Esophagus (tissue), 2 donors: ENCODE measurements around the gene WEE2. TPM values are rescaled to one million over a fixed set of nuclear protein-coding genes. Genes with fewer than 3 reads are reported as not detected.
"Not testable (repeated sequence)": the region's sequence is repeated elsewhere in the genome, so short reads cannot be mapped to it uniquely, and the experiment has no call there.

Experiments used
- H3K27ac ChIP-seq, 2 donors: one replicate each; pipeline ENCODE4 v1.5.1; 2013; ENCODE audit warnings: low read depth in 2 of 2, mild to moderate bottlenecking in 2 of 2, inconsistent platforms in 1 of 2, low read length in 1 of 2, moderate library complexity in 1 of 2
- H3K27me3 ChIP-seq, 2 donors: one replicate each; pipeline ENCODE4 v1.6.1; 2013; ENCODE audit warnings: low read length in 2 of 2, control low read depth in 1 of 2, mild to moderate bottlenecking in 1 of 2; ENCODE audit not compliant: insufficient read depth in 2 of 2, control insufficient read depth in 1 of 2
- H3K36me3 ChIP-seq, 2 donors: one replicate each; pipeline ENCODE4 v1.6.1; 2013; ENCODE audit warnings: low read length in 1 of 2; ENCODE audit not compliant: control insufficient read depth in 2 of 2, insufficient read depth in 2 of 2
- H3K4me1 ChIP-seq, 2 donors: one replicate each; pipeline ENCODE4 v1.6.1; 2013; ENCODE audit warnings: low read length in 1 of 2; ENCODE audit not compliant: control insufficient read depth in 2 of 2, insufficient read depth in 2 of 2
- H3K4me3 ChIP-seq, 2 donors: one replicate each; pipeline ENCODE4 v1.5.1; 2013; ENCODE audit warnings: low read length in 2 of 2, mild to moderate bottlenecking in 2 of 2, low read depth in 1 of 2, moderate library complexity in 1 of 2
- H3K9me3 ChIP-seq, 2 donors: one replicate each; pipeline ENCODE4 v1.6.1; 2013; ENCODE audit warnings: mild to moderate bottlenecking in 2 of 2, low read depth in 1 of 2, low read length in 1 of 2, moderate library complexity in 1 of 2; ENCODE audit not compliant: control insufficient read depth in 2 of 2, insufficient read depth in 1 of 2
- WGBS, 2 donors: extraction: QIAGEN DNeasy Blood & Tissue Kit; methylation state at CpG; one replicate each; pipeline ENCODE4 v1.1.7; 2013; 5-methylcytosine and 5-hydroxymethylcytosine counted together
- polyA plus RNA-seq, 2 donors: library from polyadenylated mRNA; stranded (reverse); fragments of 200-250 nt; gene quantifications; one replicate each; pipeline ENCODE4 v1.2.3, GENCODE V29; 2013
- donor health status: healthy with polysubstance abuse.
- donor health status: Bipolar disorder and iron deficiency.

The WEE2 gene
- polyA plus RNA-seq, 2 donors = not detected

- not testable (repeated sequence) for H3K4me3 ChIP-seq, H3K27me3 ChIP-seq, H3K27ac ChIP-seq, H3K9me3 ChIP-seq, H3K4me1 ChIP-seq
- peaks cover 10 to 19% of the 10 kb centered on the region in 2 donors for H3K36me3 ChIP-seq
- WGBS, 2 donors = 97 to 98% methylated on average over 10 of the region's 10 CpGs
These were observed 43.8 kb downstream of the WEE2 start for GRCh38 chr7:141751904-141752303.

- Histone ChIP-seq H3K4me3 (no peak overlapping the region), H3K9me3 (peaks cover 0 to 7% of the 10 kb centered on the region in 2 donors), H3K27me3 (no peaks in the 10 kb centered on the region), H3K4me1 (no peaks in the 10 kb centered on the region), H3K36me3 (peaks cover 14 to 22% of the 10 kb centered on the region in 2 donors), H3K27ac (no peak overlapping the region)
- WGBS, 2 donors = 97 to 98% methylated on average over 13 of the region's 13 CpGs
These were observed 44.5 kb downstream of the WEE2 start for GRCh38 chr7:141752634-141753033.

DNA sequence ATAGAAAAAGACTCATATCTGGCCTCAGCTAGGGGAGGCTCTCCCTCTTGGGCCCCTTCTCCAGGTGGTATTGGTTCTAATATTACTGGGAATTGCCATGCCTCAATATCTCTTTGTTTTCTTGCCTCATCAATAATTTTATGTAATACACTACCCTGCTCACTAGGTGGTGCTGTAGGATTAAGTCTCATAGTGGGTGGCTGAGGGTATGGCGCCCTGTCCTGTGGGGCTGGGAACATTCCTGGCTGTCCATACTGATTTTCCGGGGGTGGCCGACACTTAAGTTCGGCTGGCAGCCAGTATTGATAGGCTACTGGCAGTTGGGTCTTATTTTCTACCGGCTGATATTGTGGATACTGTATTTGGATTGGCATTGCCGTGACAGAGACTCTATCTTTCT is 46.8 kb downstream of the WEE2 start:
- peaks cover 21 to 23% of the 10 kb centered on the region in 2 donors for H3K36me3 ChIP-seq

DNA sequence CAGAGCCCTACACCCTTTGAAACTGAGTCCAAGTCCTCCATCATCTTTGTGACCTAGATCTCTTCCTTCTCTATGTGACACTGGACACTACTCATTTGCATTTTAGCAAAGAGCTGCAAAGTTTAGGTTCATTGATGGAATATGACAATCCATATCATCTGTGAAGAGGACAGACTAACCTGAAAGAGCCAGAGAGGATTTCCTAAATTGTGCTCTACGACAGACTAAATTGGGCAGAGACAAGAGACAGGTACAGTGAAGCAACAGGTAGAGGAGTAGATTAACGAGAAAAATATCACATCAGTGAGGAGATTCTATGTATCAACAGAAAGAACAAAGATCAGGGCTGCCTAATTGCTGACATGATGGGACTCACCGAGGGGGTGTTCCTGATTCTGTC is 55.6 kb downstream of the WEE2 start, which contains the start of gene TAS2R3:
Gene TAS2R3, plus strand, starts transcription at position 301 of the 400 bp plus-strand sequence. Its CDS starts 62 bp downstream, at position 363.
- Histone ChIP-seq H3K27ac (no peak within 1 kb of the TSS), H3K4me3 (no peak within 1 kb of the TSS), H3K4me1 (no peaks in the 10 kb centered on the region), H3K27me3 (no peaks in the 10 kb centered on the region), H3K9me3 (no peaks in the 10 kb centered on the region), H3K36me3 (peaks cover 9 to 11% of the 10 kb centered on the region in 2 donors)
- WGBS, 2 donors = 89 to 98% methylated on average over 3 of the region's 3 CpGs

More for the DNA sequence above, 46.8 kb downstream of the WEE2 start:
- H3K4me1 ChIP-seq = no peaks in the 10 kb centered on the region
- H3K27ac ChIP-seq = no peak overlapping the region
- no peak overlapping the region for H3K4me3 ChIP-seq
- WGBS, 2 donors = 88 to 92% methylated on average over 6 of the region's 6 CpGs
- no peaks in the 10 kb centered on the region for H3K27me3 ChIP-seq
- peaks cover 0 to 7% of the 10 kb centered on the region in 2 donors for H3K9me3 ChIP-seq

- H3K4me1 ChIP-seq, H3K4me3 ChIP-seq, H3K27me3 ChIP-seq, H3K9me3 ChIP-seq, H3K36me3 ChIP-seq, H3K27ac ChIP-seq: not testable (repeated sequence)
- WGBS, 2 donors = 95 to 97% methylated on average over 3 of the region's 3 CpGs
These were observed 62.0 kb downstream of the WEE2 start for GRCh38 chr7:141770083-141770583.

DNA sequence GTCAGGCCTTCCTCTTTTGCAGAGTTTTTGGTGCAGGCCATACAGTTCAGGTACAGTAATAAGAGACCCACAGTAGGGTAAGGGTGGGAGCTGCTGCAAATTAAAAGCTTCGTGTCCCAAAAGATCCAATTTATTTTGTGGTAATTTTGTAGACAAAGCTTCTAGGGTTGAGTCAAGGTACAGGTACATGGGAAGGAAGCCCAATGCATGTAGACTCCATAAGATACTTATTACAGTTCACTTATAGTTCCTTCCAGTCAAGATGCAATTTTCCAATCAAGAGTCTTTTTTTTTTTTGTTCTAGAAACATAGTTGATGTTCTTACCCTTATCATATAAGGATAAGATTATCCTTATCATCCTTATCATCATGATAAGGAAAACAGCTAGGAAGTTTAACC is 68.2 kb downstream of the WEE2 start, which contains the start of gene TAS2R4:
Gene TAS2R4, plus strand, starts transcription at position 301 of the 400 bp plus-strand sequence. CDS start 1,815 bp downstream, outside the sequence.
- H3K4me1 ChIP-seq = no peaks in the 10 kb centered on the region
- no peaks in the 10 kb centered on the region for H3K9me3 ChIP-seq
- no peaks in the 10 kb centered on the region for H3K27me3 ChIP-seq
- no peak within 1 kb of the TSS for H3K27ac ChIP-seq
- WGBS, 2 donors = 93 to 97% methylated on average over 1 of the region's 1 CpG
- no peak within 1 kb of the TSS for H3K4me3 ChIP-seq
- peaks cover 0 to 3% of the 10 kb centered on the region in 2 donors for H3K36me3 ChIP-seq

Other genes starting within 250 kb of the WEE2 start
- 10 to 100 TPM; 11.1 to 12.1 TPM for gene AGK, start 156.9 kb upstream of the WEE2 start, polyA plus RNA-seq
- gene DENND11, start 6.2 kb upstream of the WEE2 start, polyA plus RNA-seq = 1 to 10 TPM; 4.5 to 4.7 TPM
- gene SSBP1, start 30.0 kb downstream of the WEE2 start, polyA plus RNA-seq = 100 to 1,000 TPM; 159 to 209 TPM
- gene TAS2R3, start 55.7 kb downstream of the WEE2 start, polyA plus RNA-seq = under 1 TPM in 1 of 2 donors, not detected in 1; 0.10 TPM
- under 1 TPM; 0.11 to 0.51 TPM for gene TAS2R4, start 68.3 kb downstream of the WEE2 start, polyA plus RNA-seq
- 1 to 10 TPM in 1 of 2 donors, under 1 TPM in 1; 0.28 to 1.0 TPM for gene TAS2R5, start 81.9 kb downstream of the WEE2 start, polyA plus RNA-seq
- gene PRSS37, start 133.1 kb downstream of the WEE2 start, polyA plus RNA-seq = not detected
- gene OR9A4, start 208.0 kb downstream of the WEE2 start, polyA plus RNA-seq = not detected
- gene CLEC5A, start 238.6 kb downstream of the WEE2 start, polyA plus RNA-seq = under 1 TPM; 0.69 to 0.78 TPM